Superior temporal gyrus (tissue), 1 donor: ENCODE results near the gene TBL1Y.
"Not testable (repeated sequence)": the region's sequence is repeated elsewhere in the genome, so short reads cannot be mapped to it uniquely, and the experiment has no call there.

ENCODE experiments used
- DNase-seq: peaks from one replicate; pipeline ENCODE4 v3.0.0-alpha.2; 2016; ENCODE audit errors: extremely low spot score

Gene TBL1Y

DNA sequence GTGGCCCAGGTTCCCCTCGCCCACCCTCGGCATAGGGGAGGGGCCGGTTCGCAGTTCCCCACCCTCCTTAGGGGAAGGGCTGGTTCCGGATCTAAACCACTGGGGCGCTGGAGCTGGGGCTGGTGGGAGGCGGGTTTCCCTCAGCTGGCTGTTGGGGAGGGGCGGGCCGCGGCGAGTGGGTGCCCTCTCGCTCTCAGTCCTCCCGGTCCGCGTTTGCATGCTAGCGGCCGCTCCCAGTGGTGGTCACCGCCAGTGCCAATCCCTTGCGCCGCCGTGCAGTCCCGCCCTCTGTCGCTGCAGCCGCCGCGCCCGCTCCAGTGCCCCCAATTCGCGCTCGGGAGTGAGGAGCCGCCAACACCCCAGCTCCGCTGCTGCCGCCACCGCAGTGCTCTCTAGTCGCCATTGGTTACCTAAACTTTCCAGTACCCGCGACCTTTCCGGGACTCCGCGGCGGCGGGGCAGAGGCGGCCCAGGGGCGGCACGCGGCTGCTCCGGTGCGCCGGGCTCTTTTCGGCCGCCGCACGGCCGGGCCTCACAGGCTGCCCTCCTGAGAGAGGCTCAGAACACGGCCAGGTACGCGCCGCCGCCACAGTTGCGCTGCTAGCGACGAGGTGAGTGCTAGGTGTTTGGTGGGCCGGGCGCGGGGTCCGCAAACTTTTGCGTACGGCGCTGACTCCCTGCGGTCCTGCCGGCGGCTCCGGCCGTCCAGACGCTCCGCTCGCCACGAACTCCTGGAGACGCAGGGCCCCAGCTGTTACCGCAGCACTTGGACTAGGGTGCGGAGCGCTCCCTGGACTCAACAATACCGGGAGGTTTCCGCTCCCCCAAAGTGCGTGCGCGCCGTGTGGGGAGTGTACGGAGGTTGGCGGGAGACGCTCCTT lies at the start of gene TBL1Y:
Gene TBL1Y (plus strand): TSS at position 326 of the 881 bp plus-strand sequence. CDS start 114,388 bp downstream, outside the sequence.
- no peak for DNase-seq

DNA sequence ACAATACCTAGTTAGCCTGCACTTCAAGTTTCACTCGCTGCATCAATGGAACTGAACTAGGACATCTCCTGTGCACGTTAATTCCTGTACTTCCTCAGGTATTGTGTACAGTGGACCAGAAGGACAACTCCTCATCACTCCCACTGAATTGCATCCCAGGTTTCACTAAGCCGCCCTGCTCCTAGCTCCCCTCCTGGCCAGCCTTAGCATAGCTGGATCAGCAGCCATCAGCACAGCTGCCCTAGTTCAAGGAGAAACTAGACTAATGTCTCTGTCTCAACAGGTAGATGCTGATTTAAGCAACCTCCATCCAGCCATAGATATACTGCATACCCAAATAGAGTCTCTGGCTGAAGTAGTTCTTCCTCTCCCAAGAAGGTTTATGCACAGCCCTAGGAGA lies 16.0 kb upstream of the TBL1Y start:
- no peak for DNase-seq

DNA sequence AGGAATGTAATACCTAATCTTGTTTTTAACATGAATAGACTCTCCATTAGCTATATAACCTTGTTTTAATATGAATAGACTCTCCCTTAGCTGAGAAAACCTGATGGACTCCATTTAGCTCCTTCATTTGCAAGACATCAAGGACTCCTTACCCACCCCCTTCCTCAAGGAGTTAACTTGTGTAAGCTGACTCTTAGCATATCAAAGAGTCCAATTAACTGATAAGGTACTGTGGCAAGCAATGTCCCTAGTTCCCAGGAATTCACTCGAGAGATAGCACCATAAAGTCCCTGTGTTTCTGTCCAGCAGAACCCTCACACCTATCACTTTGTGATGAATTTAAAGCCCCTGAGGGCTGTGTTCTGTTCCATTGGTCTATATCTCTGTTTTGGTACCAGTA lies 15.3 kb upstream of the TBL1Y start:
- DNase-seq = no peak

- not testable (repeated sequence) for DNase-seq
Observed at GRCh38 chrY:6902116-6902515, 8.4 kb upstream of the TBL1Y start.

DNA sequence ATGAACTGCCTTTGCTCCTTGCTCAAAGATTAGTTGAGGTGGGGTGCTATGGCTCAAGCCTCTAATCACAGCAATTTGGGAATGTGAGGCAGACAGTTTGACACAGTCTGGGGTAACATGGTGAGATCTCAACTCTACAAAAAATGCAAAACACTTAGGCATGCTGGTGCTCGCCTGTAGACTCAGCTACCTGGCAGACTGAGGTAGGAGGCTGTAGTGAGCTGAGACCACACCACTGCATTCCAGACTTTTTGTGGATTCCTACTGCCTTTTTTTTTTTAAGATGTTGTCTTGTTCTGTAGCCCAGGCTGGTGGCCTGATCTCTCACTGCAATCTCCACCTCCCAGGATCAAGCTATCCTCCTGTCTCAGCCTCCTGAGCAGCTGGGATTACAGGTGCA lies 2.9 kb upstream of the TBL1Y start:
- DNase-seq = no peak

GRCh38 chrY:6908021-6908420 lies 2.5 kb upstream of the TBL1Y start:
- DNase-seq = not testable (repeated sequence)

DNA sequence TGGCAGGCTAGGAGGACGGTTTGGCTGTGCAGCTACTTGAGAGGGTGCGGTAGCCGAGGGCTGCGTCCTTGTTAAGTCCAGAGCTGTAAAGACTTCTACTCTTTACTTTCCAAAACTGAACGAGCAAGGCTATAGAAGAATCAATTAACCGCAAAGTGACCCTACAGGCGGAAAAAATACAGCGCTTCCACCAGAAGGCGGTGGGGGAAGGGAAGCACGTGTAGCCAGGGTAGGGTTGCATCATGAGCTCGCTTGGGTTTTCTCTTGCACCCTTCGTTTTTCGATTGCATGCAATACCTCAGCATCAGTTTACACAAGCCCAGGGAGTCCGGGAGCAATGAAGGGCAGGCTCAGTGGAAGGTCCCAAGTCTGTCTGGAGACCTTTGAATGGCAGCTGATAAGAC lies 1.4 kb upstream of the TBL1Y start:
- no peak for DNase-seq

DNA sequence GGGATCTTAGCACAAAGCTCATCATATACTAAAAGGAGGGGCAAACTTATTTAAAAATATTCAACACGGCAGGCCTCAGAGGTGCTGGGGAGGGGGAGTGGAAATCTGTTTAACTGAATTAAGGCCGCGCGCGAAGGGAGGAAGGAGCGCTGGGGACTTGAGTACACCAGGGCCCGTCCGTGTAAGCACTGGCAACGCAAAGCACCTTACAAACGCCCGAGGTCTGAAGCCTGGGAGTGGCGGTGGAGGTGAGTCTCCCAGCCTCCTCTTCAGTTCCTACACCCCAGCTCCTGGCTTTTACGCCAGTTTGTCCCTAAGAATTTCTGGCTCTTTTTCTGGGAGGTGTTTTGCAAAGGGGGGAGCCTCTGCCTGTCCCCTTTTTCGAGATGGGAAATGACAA lies 641 bp upstream of the TBL1Y start:
- no peak for DNase-seq

DNA sequence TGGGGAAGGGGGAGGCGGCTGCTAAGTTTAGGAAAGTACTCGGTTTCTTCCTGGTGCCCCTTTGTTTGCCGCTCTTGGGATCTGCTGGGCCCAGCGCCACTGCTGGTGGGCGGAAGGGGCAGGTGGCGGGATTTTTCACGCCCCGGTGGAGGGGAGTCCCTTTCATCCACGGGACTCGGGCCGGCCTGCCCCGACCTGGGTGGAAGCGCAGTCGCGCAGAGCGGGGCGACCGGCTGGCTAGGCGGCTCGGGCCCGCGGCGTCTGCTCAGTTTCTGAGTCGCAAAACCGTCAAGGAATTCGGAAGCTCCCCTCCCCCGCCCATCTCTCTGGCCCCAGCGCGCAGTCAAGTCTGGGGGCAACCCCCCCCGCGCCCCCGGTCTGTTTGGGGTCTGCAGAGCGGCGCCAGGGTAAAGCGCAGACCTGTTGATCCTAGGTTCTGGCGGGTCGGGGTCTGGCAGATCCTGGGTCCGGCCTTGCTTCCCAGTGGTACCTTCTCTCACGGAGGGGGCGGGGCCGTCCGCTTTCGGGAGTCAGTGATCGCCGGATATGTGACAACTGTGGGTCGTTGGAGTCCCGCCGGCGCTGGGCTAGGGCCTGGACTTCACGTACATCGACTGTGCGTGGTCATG lies 870 bp downstream of the TBL1Y start, which contains the start of gene AMELY:
Gene AMELY (minus strand): TSS at position 500 of the 629 bp plus-strand sequence. CDS start 39,144 bp downstream, outside the sequence.
- no peak for DNase-seq

DNA sequence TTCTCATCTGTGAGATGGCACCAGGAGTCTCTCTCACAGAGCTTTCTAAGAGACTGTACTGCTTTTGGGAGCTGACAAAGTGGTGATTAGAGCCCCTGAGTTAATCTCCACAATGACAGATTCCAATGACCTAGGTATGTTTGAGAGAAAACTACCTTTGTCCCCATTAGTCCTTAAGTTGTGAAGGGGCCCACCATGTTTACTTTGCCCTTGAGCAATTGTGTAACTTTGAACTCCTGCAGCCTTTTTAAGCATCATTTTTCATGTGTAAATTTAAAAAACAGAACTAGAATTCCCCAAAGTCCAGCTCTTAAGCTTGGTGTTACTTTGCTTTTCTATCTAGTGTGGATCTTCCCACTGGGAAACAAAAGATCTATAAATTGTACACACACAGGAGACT lies 2.9 kb downstream of the TBL1Y start:
- DNase-seq = no peak

DNA sequence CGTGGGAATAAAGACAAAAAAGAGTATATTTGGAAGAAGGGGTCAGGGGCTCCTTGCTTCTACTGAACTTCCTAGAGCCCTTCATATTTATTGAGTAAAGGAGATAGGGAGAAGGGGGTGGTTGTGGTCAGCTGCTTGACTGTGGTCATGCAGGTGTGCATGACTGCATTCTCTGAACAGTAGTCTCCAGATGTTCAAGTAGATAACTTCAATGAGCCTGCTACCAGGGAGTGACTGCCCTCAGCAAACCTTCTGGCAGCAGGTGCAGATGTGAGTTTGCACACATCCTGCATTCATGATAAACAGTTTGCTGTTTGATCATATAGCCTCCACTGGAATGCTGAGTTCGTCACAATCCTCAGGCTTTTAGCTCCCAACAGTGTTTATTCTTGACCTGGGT lies 10.6 kb downstream of the TBL1Y start:
- no peak for DNase-seq

DNA sequence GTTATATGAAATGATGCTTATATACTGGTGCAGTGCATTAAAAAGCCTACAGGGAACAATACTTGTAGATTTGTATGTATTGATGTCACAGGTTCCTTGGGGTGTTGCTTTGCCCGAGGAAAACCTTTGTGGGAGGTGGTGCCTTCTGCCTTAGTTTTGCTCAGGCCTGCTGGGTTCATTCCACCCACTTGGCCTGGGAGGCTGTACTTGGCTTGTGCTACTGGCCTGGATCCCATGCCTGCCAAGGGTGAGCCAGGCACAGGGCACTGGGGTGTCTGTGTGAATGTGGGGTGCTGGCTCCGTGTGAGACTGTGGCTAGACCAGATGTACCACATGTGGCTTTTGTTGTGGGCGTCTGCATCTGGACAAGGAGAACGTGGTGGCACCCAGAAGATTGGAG lies 17.8 kb downstream of the TBL1Y start:
- no peak for DNase-seq

- no peak for DNase-seq
Observed at GRCh38 chrY:6929237-6929636, 18.7 kb downstream of the TBL1Y start.

DNA sequence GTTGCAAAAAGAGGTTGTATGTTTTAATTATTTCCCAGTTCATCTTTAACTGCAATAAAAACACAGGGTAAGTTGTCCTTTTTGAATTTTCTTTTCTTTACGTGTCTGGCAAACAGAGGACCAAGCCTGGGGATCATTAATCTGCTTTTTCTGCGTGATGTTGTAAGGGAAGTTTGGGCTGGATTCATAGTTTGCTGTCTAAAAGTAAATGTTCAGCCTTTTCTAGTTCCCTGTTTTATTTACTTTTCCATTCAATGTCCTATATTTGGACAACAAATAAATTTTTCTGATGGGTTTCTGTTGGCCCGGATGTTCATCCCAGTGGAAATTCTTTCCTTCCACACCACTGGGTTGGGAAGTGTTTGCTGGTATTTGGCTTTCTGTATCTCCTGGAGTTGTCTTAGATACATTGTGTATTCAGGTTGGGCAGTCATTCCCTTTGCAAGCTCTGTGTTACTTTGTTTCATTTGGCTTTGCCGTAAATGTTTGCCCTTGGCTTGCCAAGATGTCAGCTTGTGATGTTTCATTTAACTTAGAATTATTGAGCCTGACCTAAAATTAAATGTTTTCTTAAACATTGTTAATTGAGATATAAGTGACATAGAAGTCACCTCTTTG lies 21.4 kb downstream of the TBL1Y start:
- no peak for DNase-seq

DNA sequence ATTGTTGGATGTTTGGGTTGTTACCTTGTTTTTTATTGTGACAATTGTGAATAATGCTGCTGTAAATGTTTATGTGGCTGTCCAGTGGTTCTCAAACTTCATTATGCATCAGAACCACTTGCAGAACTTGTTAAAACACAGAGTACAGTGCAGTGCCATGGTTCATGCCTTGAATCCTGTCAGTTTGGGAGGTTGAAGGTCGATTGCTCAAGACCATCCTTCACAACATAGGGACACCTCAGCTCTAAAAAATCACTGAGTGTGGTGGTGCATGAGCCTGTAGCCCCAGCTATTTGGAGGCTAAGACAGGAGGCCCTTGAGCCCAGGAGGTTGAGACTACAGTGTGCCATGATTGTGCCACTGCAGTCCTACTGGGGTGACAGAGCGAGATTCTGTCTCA lies 25.0 kb downstream of the TBL1Y start:
- DNase-seq = no peak

DNA sequence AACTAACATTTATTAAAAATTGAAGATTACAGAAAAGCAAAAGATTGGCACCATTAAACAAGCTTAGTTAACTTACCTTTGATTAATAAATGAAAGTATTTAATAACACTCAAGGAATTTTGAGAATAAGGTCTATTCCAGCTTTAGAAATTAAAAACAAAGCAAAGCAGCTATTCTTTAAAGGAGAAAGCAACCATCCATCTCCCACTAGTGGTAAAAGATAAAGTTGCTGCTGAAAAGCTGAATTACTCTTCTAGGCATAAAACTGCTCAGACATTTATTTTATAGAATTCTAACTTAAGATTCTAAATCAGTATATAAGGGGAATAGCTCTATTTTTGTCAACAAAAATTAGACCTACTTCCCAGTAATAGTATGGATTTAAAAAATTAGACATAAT lies 37.2 kb downstream of the TBL1Y start:
- no peak for DNase-seq

DNA sequence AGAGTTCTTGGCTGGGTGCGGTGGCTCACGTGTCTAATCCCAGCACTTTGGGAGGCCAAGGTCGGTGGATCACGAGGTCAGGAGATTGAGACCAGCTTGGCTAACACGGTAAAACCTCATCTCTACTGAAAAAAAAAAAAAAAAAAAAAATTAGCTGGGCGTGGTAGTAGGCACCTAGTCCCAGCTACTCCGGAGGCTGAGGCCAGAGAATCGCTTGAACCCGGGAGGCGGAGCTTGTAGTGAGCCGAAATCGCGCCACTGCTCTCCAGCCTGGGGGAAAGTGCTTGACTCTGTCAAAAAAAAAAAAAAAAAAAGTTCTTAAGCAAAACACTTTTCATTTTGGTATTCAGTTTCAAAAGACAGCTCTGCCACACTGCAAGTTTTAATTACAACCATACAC lies 37.9 kb downstream of the TBL1Y start:
- no peak for DNase-seq

GRCh38 chrY:6949947-6950346 lies 39.5 kb downstream of the TBL1Y start:
- no peak for DNase-seq

- peak; percentile 57 for DNase-seq
Observed at GRCh38 chrY:6964732-6965131, 54.2 kb downstream of the TBL1Y start.

GRCh38 chrY:6966521-6966920 lies 56.0 kb downstream of the TBL1Y start:
- no peak for DNase-seq

- no peak for DNase-seq
Observed at GRCh38 chrY:6967736-6968135, 57.2 kb downstream of the TBL1Y start.

DNA sequence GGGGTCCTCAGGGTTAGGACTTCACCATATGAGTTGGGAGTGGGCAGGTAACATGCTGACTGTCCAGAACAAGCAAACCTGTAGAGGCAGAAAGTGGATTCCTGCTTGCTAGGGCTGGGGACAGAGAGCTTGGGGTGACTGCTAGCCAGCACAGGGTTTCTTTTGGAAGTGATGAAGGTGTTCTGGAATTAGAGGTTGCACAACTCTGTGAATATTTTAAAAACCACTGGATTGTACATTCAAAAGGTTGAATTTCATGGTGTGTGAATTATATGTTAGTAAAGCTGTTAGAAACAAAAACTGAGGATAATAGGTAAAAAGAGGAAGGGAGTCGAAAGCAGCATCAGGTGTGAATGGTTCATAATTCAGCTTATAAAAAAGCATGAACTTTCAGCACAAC lies 57.7 kb downstream of the TBL1Y start:
- DNase-seq = no peak
